K562 treated with DMSO at 1 percent for 24 hours (cell line): ENCODE results near the gene CYTH2. TPM values are rescaled to one million over a fixed set of nuclear protein-coding genes. Genes with fewer than 3 reads are reported as not detected.

Experiments used
- total RNA-seq: library from RNA; unstranded; fragments of 300-600 nt; gene quantifications from 2 replicates; pipeline ENCODE4 v1.2.3, GENCODE V29; 2022; ENCODE audit warnings: low read depth; ENCODE audit not compliant: insufficient read depth

CYTH2 gene
- total RNA-seq = 76.9 and 80.9 TPM in 2 replicates

GRCh38 chr19:48469289-48469881 lies at the start of gene CYTH2:
CYTH2 (plus strand) TSS chr19:48469369; CDS start chr19:48469508, 139 bp downstream.

GRCh38 chr19:48445606-48446481 lies 23.3 kb upstream of the CYTH2 start, which contains the start of gene GRWD1:
GRWD1 (plus strand) TSS chr19:48445983; CDS start chr19:48446006, 23 bp downstream.

GRCh38 chr19:48455171-48455907 lies 13.8 kb upstream of the CYTH2 start, which contains the start of gene KCNJ14:
KCNJ14 (plus strand) TSS chr19:48455574; CDS start chr19:48461725, 6,151 bp downstream.

GRCh38 chr19:48511800-48512503 lies 42.8 kb downstream of the CYTH2 start, which contains the start of gene LMTK3:
LMTK3 (minus strand) TSS chr19:48511835; CDS start chr19:48511576, 259 bp downstream.

Other genes starting within 250 kb of the CYTH2 start
- gene CARD8, start 213.5 kb upstream of the CYTH2 start, total RNA-seq = 14.6 and 20.0 TPM in 2 replicates
- gene ZNF114, start 199.3 kb upstream of the CYTH2 start, total RNA-seq = not detected in 2 replicates
- gene EMP3, start 143.8 kb upstream of the CYTH2 start, total RNA-seq = 288 and 289 TPM in 2 replicates
- gene TMEM143, start 105.4 kb upstream of the CYTH2 start, total RNA-seq = 8.3 and 10.7 TPM in 2 replicates
- not detected in 2 replicates for gene SYNGR4, start 105.0 kb upstream of the CYTH2 start, total RNA-seq
- 200 and 223 TPM in 2 replicates for gene KDELR1, start 77.8 kb upstream of the CYTH2 start, total RNA-seq
- gene GRIN2D, start 75.7 kb upstream of the CYTH2 start, total RNA-seq = 29.6 and 31.6 TPM in 2 replicates
- 23.9 and 24.2 TPM in 2 replicates for gene GRWD1, start 23.4 kb upstream of the CYTH2 start, total RNA-seq
- 2.5 and 2.7 TPM in 2 replicates for gene KCNJ14, start 13.8 kb upstream of the CYTH2 start, total RNA-seq
- 12.2 and 15.6 TPM in 2 replicates for gene LMTK3, start 42.5 kb downstream of the CYTH2 start, total RNA-seq
- gene SULT2B1, start 82.8 kb downstream of the CYTH2 start, total RNA-seq = 1.4 and 2.1 TPM in 2 replicates
- gene SPACA4, start 137.4 kb downstream of the CYTH2 start, total RNA-seq = not detected in 2 replicates
- gene FAM83E, start 145.7 kb downstream of the CYTH2 start, total RNA-seq = 0.41 TPM in 1 of 2 replicates, not detected in the other
- gene RPL18, start 149.8 kb downstream of the CYTH2 start, total RNA-seq = 5,284 and 5,688 TPM in 2 replicates
- gene SPHK2, start 150.1 kb downstream of the CYTH2 start, total RNA-seq = 14.6 and 15.0 TPM in 2 replicates
- 17.2 and 17.8 TPM in 2 replicates for gene DBP, start 168.0 kb downstream of the CYTH2 start, total RNA-seq
- gene CA11, start 176.8 kb downstream of the CYTH2 start, total RNA-seq = 10.8 and 16.2 TPM in 2 replicates
- 0.58 and 1.2 TPM in 2 replicates for gene NTN5, start 203.6 kb downstream of the CYTH2 start, total RNA-seq
- gene FUT2, start 226.6 kb downstream of the CYTH2 start, total RNA-seq = 0.30 and 1.4 TPM in 2 replicates